Keratinocyte (primary cell): ENCODE data around the gene TENM3. TPM values are rescaled to one million over a fixed set of nuclear protein-coding genes. Genes with fewer than 3 reads are reported as not detected.

Experiments used
- DNase-seq: peaks from one replicate; pipeline ENCODE4 v3.0.0-alpha.2; 2011; ENCODE audit warnings: low read depth, missing footprints, low spot score
- FAIRE-seq: peaks from 2 replicates; lab custom pipeline; 2011; peaks lifted over from hg19 to GRCh38; lab: Jason Lieb, UNC
- H2AFZ ChIP-seq: 2 replicates; pipeline ENCODE4 v1.6.0; 2012; ENCODE audit warnings: low read length, control low read depth, inconsistent platforms; ENCODE audit not compliant: control insufficient read depth
- H3K27ac ChIP-seq: 2 replicates; pipeline ENCODE4 v1.5.1; 2011; ENCODE audit warnings: low read length; ENCODE audit not compliant: control insufficient read depth, insufficient read depth
- H3K27me3 ChIP-seq: 3 replicates; pipeline ENCODE4 v1.6.0; 2011; ENCODE audit warnings: low read length; ENCODE audit not compliant: control insufficient read depth, insufficient read depth; ENCODE audit errors: extremely low read depth
- H3K36me3 ChIP-seq, 2 experiments: 2 replicates in 1 of 2; 3 replicates in 1 of 2; pipeline ENCODE4 v1.5.1; 2011; ENCODE audit warnings: low read length in 2 of 2, mild to moderate bottlenecking in 1 of 2; ENCODE audit not compliant: control insufficient read depth in 2 of 2, insufficient read depth in 2 of 2; ENCODE audit errors: extremely low read depth in 1 of 2
- H3K4me1 ChIP-seq: 3 replicates; pipeline ENCODE4 v1.5.1; 2011; ENCODE audit warnings: low read length; ENCODE audit not compliant: control insufficient read depth, insufficient read depth; ENCODE audit errors: extremely low read depth
- H3K4me2 ChIP-seq: 3 replicates; pipeline ENCODE4 v1.6.0; 2011; ENCODE audit warnings: low read depth, low read length; ENCODE audit not compliant: control insufficient read depth, insufficient read depth; ENCODE audit errors: extremely low read depth
- H3K4me3 ChIP-seq, 3 experiments: fragments of 200-600 bp in 1 of 3; sonication (generic) in 1 of 3; 2 replicates in 2 of 3; 3 replicates in 1 of 3; pipeline ENCODE4 v1.5.1; 2011 to 2016; ENCODE audit warnings: low read length in 3 of 3, mild to moderate bottlenecking in 3 of 3, control low read depth in 2 of 3, inconsistent platforms in 1 of 3, low read depth in 1 of 3, mixed read lengths in 1 of 3, mixed run types in 1 of 3, moderate library complexity in 1 of 3; ENCODE audit not compliant: control insufficient read depth in 2 of 3, insufficient read depth in 2 of 3; ENCODE audit errors: extremely low read depth in 1 of 3
- H3K79me2 ChIP-seq: 2 replicates; pipeline ENCODE4 v1.6.0; 2012; ENCODE audit warnings: low read length; ENCODE audit not compliant: control insufficient read depth, insufficient read depth
- H3K9ac ChIP-seq: 3 replicates; pipeline ENCODE4 v1.6.0; 2011; ENCODE audit warnings: low read length; ENCODE audit not compliant: control insufficient read depth, insufficient read depth; ENCODE audit errors: extremely low read depth
- H3K9me1 ChIP-seq: 3 replicates; pipeline ENCODE4 v1.6.0; 2011; ENCODE audit warnings: low read length; ENCODE audit not compliant: control insufficient read depth, insufficient read depth; ENCODE audit errors: extremely low read depth
- H3K9me3 ChIP-seq: 2 replicates; pipeline ENCODE4 v1.5.1; 2012; ENCODE audit warnings: low read depth, low read length; ENCODE audit not compliant: control insufficient read depth
- H4K20me1 ChIP-seq: 3 replicates; pipeline ENCODE4 v1.6.0; 2011; ENCODE audit warnings: low read length; ENCODE audit not compliant: control insufficient read depth, insufficient read depth; ENCODE audit errors: extremely low read depth
- CTCF ChIP-seq, 3 experiments: IDR thresholded peaks in 1 of 3; conservative IDR thresholded peaks in 1 of 3; optimal IDR thresholded peaks in 1 of 3; 2 replicates in 2 of 3; 3 replicates in 1 of 3; pipeline versions ENCODE3 to v1.5.1; 2011; ENCODE audit warnings: low read length in 3 of 3, mild to moderate bottlenecking in 3 of 3, moderate library complexity in 2 of 3, control low read depth in 1 of 3, inconsistent platforms in 1 of 3; ENCODE audit not compliant: insufficient read depth in 2 of 3; ENCODE audit errors: extremely low read depth in 1 of 3
- EZH2 ChIP-seq: IDR thresholded peaks from one replicate; pipeline ENCODE4 v1.6.1; 2012; ENCODE audit warnings: inconsistent platforms, mild to moderate bottlenecking, low read length, moderate library complexity
- dilution Hi-C: fragments of 300-500 bp; cut with MboI; formaldehyde crosslinking; loops from one replicate; pipeline ENCODE4 v1.7.0; 2020; ENCODE audit warnings: low sequenced_read_pairs; ENCODE audit not compliant: extremely low pct_ligation_motif_present
- polyA plus RNA-seq, 5 experiments: library from polyadenylated mRNA; depleted of rRNA in 3 of 5; stranded (reverse) in 3 of 5; stranded (forward) in 1 of 5; unstranded in 1 of 5; fragments of >200 nt; gene quantifications; 1 replicate in 1 of 5; 2 replicates in 3 of 5; 3 replicates in 1 of 5; pipeline versions ENCODE4 v1.2.1 to v1.2.3, GENCODE V29; 2011 to 2012; ENCODE audit warnings: missing spikeins in 2 of 5, low read depth in 1 of 5, low replicate concordance in 1 of 5

The TENM3 gene
- polyA plus RNA-seq, 1 donor (not counting 4 experiments of a cell fraction or from before 2014, with no cell fraction given), result 17.0 TPM

- H2AFZ ChIP-seq, result no peak overlapping the region
- no peaks in the 10 kb centered on the region for H3K9me3 ChIP-seq
- no peak overlapping the region for H3K4me2 ChIP-seq
- DNase-seq, result no peak
- dilution Hi-C loops, result no loop called here
- no peaks in the 10 kb centered on the region for H3K9me1 ChIP-seq
- peaks cover 5% of the 10 kb centered on the region for H3K27me3 ChIP-seq
- no peaks in the 10 kb centered on the region for H4K20me1 ChIP-seq
- no peaks in the 10 kb centered on the region for H3K79me2 ChIP-seq
- H3K9ac ChIP-seq, result no peak overlapping the region
- H3K4me1 ChIP-seq, result peaks cover 3% of the 10 kb centered on the region
- FAIRE-seq, result no peak
- TF ChIP-seq EZH2 (no peak), CTCF (optimal IDR thresholded peaks at IDR 0.05 in 1 of 3, IDR thresholded peaks at IDR 0.05 in 1 of 3, conservative IDR thresholded peaks at IDR 0.05 in 1 of 3; ENCODE audit: extremely low read depth in 1 of 3, insufficient read depth in 2 of 3, low read length in 3 of 3) (no peak)
- no peak overlapping the region for H3K4me3 ChIP-seq
- no peaks in the 10 kb centered on the region for H3K36me3 ChIP-seq
- no peak overlapping the region for H3K27ac ChIP-seq
These were observed 586.0 kb downstream of the TENM3 start for GRCh38 chr4:182829196-182829595.

GRCh38 chr4:182831376-182831775 lies 588.2 kb downstream of the TENM3 start:
- no peak for FAIRE-seq
- H3K27me3 ChIP-seq, result peaks cover 5% of the 10 kb centered on the region
- no peaks in the 10 kb centered on the region for H3K9me3 ChIP-seq

More at GRCh38 chr4:182831376-182831775, 588.2 kb downstream of the TENM3 start:
- Histone ChIP-seq H3K9ac (no peak overlapping the region), H3K27ac (no peak overlapping the region), H4K20me1 (no peaks in the 10 kb centered on the region), H3K4me3 (no peak overlapping the region), H3K4me2 (no peak overlapping the region), H2AFZ (no peak overlapping the region), H3K4me1 (peaks cover 3% of the 10 kb centered on the region), H3K79me2 (no peaks in the 10 kb centered on the region), H3K9me1 (no peaks in the 10 kb centered on the region), H3K36me3 (no peaks in the 10 kb centered on the region)
- dilution Hi-C loops, result no loop called here
- no peak for DNase-seq
- TF ChIP-seq EZH2, result no peak
- no peak for TF ChIP-seq CTCF (optimal IDR thresholded peaks at IDR 0.05 in 1 of 3, IDR thresholded peaks at IDR 0.05 in 1 of 3, conservative IDR thresholded peaks at IDR 0.05 in 1 of 3; ENCODE audit: extremely low read depth in 1 of 3, insufficient read depth in 2 of 3, low read length in 3 of 3)
